GM12878 (cell line): ENCODE data around the gene SIRT3. TPM values are rescaled to one million over a fixed set of nuclear protein-coding genes. Genes with fewer than 3 reads are reported as not detected.

Experiments used
- ATF7 ChIP-seq: fragments of 450-650 bp; IDR thresholded peaks from 2 replicates; pipeline ENCODE4 v1.6.1; 2016; ENCODE audit warnings: low read depth, mild to moderate bottlenecking
- BCL11A ChIP-seq: IDR thresholded peaks from 2 replicates; pipeline ENCODE4 v1.6.1; 2011; ENCODE audit warnings: low read depth, low read length
- CEBPB ChIP-seq, 2 experiments: fragments of 150-350 bp in 1 of 2; IDR thresholded peaks; 2 replicates each; pipeline ENCODE4 v1.6.1; 2012 to 2014; ENCODE audit warnings: low read depth in 2 of 2, low read length in 2 of 2, borderline replicate concordance in 1 of 2, inconsistent platforms in 1 of 2
- CHD4 ChIP-seq: fragments of 200-600 bp; sonication (generic); IDR thresholded peaks from 2 replicates; pipeline ENCODE4 v1.6.1; 2016; ENCODE audit warnings: mild to moderate bottlenecking
- CREM ChIP-seq: IDR thresholded peaks from 2 replicates; pipeline ENCODE4 v1.6.1; 2014; ENCODE audit warnings: antibody characterized with exemption, low read depth
- ELK1 ChIP-seq: IDR thresholded peaks from 2 replicates; pipeline ENCODE4 v1.6.1; 2012; ENCODE audit warnings: low read depth, low read length, improper control_type of control experiment
- MTA3 ChIP-seq: IDR thresholded peaks from 2 replicates; pipeline ENCODE4 v1.6.1; 2012; ENCODE audit warnings: low read length, inconsistent platforms, borderline replicate concordance
- MYB ChIP-seq: fragments of 150-350 bp; IDR thresholded peaks from 2 replicates; pipeline ENCODE4 v1.6.1; 2014; ENCODE audit warnings: mild to moderate bottlenecking, low read depth, low read length, borderline replicate concordance
- POLR2AphosphoS5 ChIP-seq: IDR thresholded peaks from 2 replicates; pipeline ENCODE4 v1.6.1; 2011; ENCODE audit warnings: mild to moderate bottlenecking, low read length, inconsistent platforms
- RELB ChIP-seq: fragments of 450-650 bp; IDR thresholded peaks from 2 replicates; pipeline ENCODE4 v1.6.1; 2017; ENCODE audit warnings: low read depth, mild to moderate bottlenecking, moderate library complexity
- SMAD5 ChIP-seq: IDR thresholded peaks from 2 replicates; pipeline ENCODE4 v1.6.1; 2016; ENCODE audit warnings: antibody characterized with exemption, low read depth
- SUPT20H ChIP-seq: IDR thresholded peaks from 2 replicates; pipeline ENCODE4 v1.6.1; 2011; ENCODE audit warnings: low read depth, mild to moderate bottlenecking, low read length, moderate library complexity, borderline replicate concordance; ENCODE audit not compliant: control insufficient read depth
- TAF1 ChIP-seq: IDR thresholded peaks from 2 replicates; pipeline ENCODE4 v1.6.1; 2011; ENCODE audit warnings: mild to moderate bottlenecking, low read depth, low read length, borderline replicate concordance
- TCF12 ChIP-seq: IDR thresholded peaks from 2 replicates; pipeline ENCODE4 v1.6.1; 2011; ENCODE audit warnings: low read depth, mild to moderate bottlenecking, low read length
- YBX1 ChIP-seq: fragments of 450-650 bp; IDR thresholded peaks from 2 replicates; pipeline ENCODE4 v1.6.1; 2016; ENCODE audit warnings: antibody characterized with exemption
- ZNF384 ChIP-seq: IDR thresholded peaks from 2 replicates; pipeline ENCODE4 v1.6.1; 2012; ENCODE audit warnings: low read depth, mild to moderate bottlenecking, low read length, improper control_type of control experiment, borderline replicate concordance
- ZNF622 ChIP-seq: fragments of 450-650 bp; IDR thresholded peaks from 2 replicates; pipeline ENCODE4 v1.6.1; 2017; ENCODE audit warnings: mild to moderate bottlenecking, inconsistent platforms
- ZNF687 ChIP-seq: fragments of 450-650 bp; IDR thresholded peaks from 2 replicates; pipeline ENCODE4 v1.6.1; 2017; ENCODE audit warnings: mild to moderate bottlenecking, moderate library complexity
- polyA plus RNA-seq, 11 experiments: library from polyadenylated mRNA; depleted of rRNA in 4 of 11; unstranded in 6 of 11; stranded (reverse) in 5 of 11; fragments of >200 nt; fragmentation: Nextera tagmentation in 4 of 11; fragmentation: Illumina TruSeq in 1 of 11; extraction: Ambion mirVana in 4 of 11; extraction: Trizol in 1 of 11; gene quantifications; 1 replicate in 1 of 11; 2 replicates in 10 of 11; pipeline versions ENCODE4 v1.2.1 to v1.2.3, GENCODE V29; 2011 to 2016; ENCODE audit warnings: inconsistent platforms in 2 of 11, missing spikeins in 2 of 11, low read depth in 1 of 11
- total RNA-seq, 4 experiments: library from RNA; depleted of rRNA in 3 of 4; stranded (reverse); fragments of >200 nt in 3 of 4; fragmentation: Illumina TruSeq in 1 of 4; extraction: Trizol in 1 of 4; gene quantifications; 2 replicates each; pipeline versions ENCODE4 v1.2.1 to v1.2.3, GENCODE V29; 2013 to 2021

The SIRT3 gene
- total and polyA plus RNA-seq, 10 of the 15 experiments (the other 5 are each of a cell fraction or from before 2014, with no cell fraction given): 0.90 to 23.2 (median 12.6) TPM

DNA sequence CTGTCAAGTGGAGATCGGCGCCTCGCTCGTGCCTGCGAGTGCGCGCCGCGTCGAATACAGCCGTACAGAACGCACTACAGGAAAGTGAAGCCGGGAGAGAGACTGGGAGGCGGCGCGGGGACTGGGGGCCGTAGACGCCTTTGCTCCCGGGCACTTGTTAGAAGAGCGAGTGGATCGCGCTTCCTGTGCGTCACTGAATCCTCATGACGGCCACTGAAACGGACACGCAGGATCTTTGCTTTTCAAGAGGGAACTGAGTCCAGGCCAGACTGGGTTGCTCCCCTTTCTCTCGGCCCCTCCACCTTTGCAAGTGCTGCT is 28.3 kb downstream of the SIRT3 start (continued):
- TF ChIP-seq SMAD5: peak; percentile 19
- no peak for TF ChIP-seq SUPT20H
- no peak for TF ChIP-seq ELK1
- no peak for TF ChIP-seq ZNF622
- peak; percentile 29 for TF ChIP-seq TAF1
- TF ChIP-seq BCL11A: no peak
- no peak for TF ChIP-seq ZNF384
- TF ChIP-seq POLR2AphosphoS5: peak; percentile 74
- no peak for TF ChIP-seq CEBPB (IDR thresholded peaks at IDR 0.05; ENCODE audit: borderline replicate concordance in 1 of 2, low read depth in 2 of 2, low read length in 2 of 2)
- TF ChIP-seq RELB: 0 out of 2 replicates have a peak, but pooled peaks have one; percentile 10
- no peak for TF ChIP-seq ATF7
- no peak for TF ChIP-seq YBX1
- TF ChIP-seq CHD4: no peak
- TF ChIP-seq TCF12: no peak
- TF ChIP-seq CREM: no peak; the same call in 1 of the 2 replicates
- no peak for TF ChIP-seq MTA3
- no peak for TF ChIP-seq ZNF687
- TF ChIP-seq MYB: no peak
